MV-4-11 (cell line): Measurements from ENCODE around the gene STK32A.
"Not testable (repeated sequence)": the region's sequence is repeated elsewhere in the genome, so short reads cannot be mapped to it uniquely, and the experiment has no call there.

Experiments used
- DNase-seq: peaks from one replicate; lab custom pipeline; 2025; lab: John Stamatoyannopoulos, UW

The STK32A gene

GRCh38 chr5:147234825-147235635 lies at the start of gene STK32A:
Gene STK32A, plus strand, starts transcription at chr5:147235026. Its CDS starts 4,609 bp downstream, at chr5:147239635.
- no peak for DNase-seq

DNA sequence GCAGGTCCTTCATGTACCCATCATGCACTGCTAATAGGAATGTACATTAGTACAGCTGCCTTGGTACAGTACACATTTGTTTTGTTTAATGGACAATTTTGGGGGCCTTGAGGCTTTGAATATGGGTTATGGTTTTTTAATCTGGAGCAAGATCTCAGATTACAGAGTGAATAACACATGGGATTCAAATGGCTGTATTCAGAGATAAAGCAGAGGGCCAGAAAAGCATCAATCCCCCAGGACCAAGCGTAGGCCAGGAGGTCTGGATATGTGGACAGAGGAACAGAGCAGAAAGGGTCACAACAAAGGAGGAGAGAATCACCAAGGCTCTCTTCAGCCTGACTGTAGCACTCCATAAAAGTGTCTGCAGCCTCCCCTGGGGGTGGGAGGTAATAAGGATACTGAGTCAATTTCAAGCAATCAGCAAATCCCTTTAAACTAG lies 47.7 kb upstream of the STK32A start:
- DNase-seq = no peak

GRCh38 chr5:147188200-147189108 lies 46.4 kb upstream of the STK32A start:
- peak; percentile 44 for DNase-seq

DNA sequence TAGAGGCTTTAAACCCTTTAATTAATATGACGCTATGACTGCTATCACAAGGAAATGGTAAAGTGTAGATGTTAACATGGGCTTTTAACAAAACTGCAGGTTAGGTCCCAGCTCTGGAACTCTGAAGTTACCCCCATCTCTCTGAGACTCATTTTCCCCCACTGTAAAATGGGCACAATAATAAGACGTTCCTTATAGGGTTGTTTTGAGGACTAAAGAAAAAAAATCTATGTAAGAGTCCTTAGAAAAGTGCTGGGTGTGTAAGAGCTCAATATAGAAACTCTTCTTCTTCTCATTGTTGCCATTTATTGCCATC lies 45.8 kb upstream of the STK32A start:
- DNase-seq = no peak

DNA sequence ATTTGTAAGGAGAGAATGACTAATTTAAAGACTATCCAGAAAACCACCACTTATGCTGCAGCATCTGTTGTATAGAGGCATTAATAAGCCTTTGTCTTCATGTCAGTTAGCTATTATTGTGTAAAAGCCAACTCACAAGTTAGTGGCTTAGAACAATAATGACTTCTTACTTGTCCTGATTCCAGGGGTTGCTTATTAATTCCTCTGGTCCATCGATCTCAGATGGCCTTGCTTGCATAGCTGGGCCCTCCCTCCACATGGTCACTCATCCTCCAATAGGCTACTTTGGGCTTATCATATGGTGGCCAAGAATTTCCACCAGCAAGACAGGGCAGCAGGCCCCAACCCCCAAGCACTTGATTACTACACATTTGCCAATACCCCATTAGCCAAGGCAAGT lies 44.5 kb upstream of the STK32A start:
- DNase-seq = no peak

GRCh38 chr5:147193123-147193522 lies 41.7 kb upstream of the STK32A start:
- DNase-seq = no peak

DNA sequence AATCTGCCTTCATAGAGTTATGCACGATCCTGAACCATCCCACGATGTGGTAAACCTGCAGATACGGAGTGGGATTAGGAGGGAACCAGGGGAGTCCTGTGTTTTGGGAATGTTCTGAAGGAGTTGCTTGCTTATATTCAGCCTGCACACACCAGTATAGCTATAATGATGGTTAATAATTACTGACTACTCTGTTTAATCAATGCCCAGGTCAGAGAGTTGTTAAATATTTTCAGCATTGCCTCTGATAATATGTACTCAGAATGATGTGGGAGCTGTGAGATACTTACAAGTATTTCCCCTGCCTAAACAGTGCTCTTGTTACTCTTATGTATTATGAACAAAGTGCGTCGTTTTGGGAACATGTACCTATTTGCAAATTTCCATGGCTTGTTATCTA lies 34.8 kb upstream of the STK32A start:
- no peak for DNase-seq

- peak; percentile 83 for DNase-seq
Observed at GRCh38 chr5:147203213-147203612, 31.6 kb upstream of the STK32A start.

GRCh38 chr5:147204576-147204975 lies 30.2 kb upstream of the STK32A start:
- no peak for DNase-seq

- DNase-seq = no peak
Observed at GRCh38 chr5:147208134-147208533, 26.7 kb upstream of the STK32A start.

DNA sequence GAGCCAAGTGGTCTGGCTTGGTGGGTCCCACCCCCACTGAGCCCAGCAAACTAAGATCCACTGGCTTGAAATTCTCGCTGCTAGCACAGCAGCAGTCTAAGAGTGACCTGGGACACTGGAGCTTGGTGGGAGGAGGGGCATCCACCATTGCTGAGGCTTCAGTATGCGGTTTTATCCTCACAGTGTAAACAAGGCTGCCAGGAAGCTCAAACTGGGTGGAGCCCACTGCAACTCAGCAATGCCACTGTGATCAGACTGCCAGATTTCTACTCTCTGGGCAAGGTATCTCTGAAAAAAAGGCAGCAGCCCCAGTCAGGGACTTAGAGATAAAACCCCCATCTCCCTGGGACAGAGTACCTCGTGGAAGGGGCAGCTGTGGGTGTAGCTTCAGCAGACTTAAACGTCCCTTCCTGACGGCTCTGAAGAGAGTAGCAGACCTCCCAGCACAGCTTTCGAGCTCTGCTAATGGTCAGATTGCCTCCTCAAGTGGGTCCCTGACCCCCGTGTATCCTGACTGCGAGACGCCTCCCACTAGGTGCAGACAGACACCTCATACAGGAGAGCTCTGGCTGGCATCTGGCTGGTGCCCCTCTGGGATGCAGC lies 18.2 kb upstream of the STK32A start:
- no peak for DNase-seq

- no peak for DNase-seq
Observed at GRCh38 chr5:147223343-147223742, 11.5 kb upstream of the STK32A start.

DNA sequence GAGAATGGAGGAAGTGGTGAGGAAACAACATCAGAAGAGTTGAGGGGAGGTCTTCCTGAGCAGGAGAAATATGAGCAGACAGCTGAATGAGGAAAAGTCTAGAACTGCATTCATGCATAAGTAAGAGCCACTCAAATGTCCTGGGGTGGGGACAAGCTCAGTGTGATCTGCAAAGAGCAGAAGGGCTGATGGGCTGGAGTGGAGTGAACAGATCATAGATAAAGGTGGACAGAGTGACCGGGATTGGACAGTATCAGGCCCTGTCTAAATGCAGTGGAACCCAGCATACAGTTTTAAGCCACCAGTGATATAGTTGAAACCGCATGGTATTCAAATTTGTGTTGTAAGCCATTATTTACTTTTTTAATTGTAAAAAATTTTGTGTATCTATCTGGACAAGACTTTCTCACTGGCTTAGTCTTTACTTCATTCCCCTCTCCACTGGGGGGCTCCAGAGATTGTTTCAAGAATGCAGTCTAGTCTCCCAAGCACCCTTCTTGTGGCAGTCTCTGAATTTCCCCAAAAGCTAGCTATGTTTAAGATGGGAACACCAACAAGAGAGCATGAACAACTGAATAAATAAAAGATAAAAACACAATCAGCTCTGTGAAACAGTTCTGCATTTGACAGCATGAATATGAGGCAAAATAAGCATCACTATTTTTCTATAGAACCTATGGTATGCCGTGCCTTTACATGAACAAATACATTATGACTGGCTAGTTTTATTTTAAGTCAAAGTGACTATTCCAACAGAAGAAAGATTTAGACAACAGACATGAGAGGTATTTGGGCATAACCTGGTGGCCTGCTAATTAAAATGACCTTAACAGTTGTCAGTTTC lies 10.7 kb upstream of the STK32A start:
- peak; percentile 18 for DNase-seq

GRCh38 chr5:147225938-147226337 lies 8.9 kb upstream of the STK32A start:
- no peak for DNase-seq

- no peak for DNase-seq
Observed at GRCh38 chr5:147226512-147226911, 8.3 kb upstream of the STK32A start.

- no peak for DNase-seq
Observed at GRCh38 chr5:147234239-147234824, 494 bp upstream of the STK32A start.

DNA sequence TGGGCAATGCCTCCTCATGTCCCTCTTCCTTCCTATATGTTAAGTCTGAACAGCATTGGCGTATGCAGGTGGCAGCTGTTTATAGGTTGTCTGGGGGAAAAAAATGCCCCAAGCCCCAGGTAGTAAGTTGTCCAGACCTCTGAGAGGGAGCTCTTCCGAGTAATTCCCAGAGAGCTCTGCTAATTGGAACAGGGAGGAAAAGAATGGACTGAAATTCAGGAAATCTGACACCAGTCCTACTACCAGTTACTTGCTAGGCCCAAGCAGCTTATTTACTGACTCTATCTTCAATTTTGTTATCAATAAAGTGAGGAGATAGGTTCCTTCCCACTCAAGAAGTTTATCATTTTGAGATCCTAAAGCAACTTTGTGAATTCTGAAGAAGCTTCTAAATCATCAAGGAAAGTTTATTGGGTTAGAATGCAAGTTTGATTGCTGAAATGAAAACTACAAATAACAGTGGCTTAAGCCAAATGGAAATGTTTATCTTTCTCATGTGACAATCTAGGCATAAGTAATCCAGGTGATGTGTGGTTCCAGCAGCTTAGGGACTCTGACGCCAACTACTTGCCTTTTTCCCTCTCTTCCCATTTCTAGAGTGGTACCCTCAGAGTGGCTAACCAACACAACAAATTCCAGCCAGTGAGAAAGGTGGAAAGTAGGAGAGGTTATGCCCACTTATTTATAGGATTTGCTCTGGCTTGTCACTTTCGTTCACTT lies 5.6 kb downstream of the STK32A start:
- no peak for DNase-seq

GRCh38 chr5:147243238-147243637 lies 8.4 kb downstream of the STK32A start:
- not testable (repeated sequence) for DNase-seq

GRCh38 chr5:147245381-147246165 lies 10.7 kb downstream of the STK32A start:
- no peak for DNase-seq

- no peak for DNase-seq
Observed at GRCh38 chr5:147248561-147248960, 13.7 kb downstream of the STK32A start.
